Measurements from ENCODE around the gene STMN1. TPM values are rescaled to one million over a fixed set of nuclear protein-coding genes. Genes with fewer than 3 reads are reported as not detected.
A peak's percentile ranks its signal among the peaks of the same experiment; 100 is the strongest.

The STMN1 gene
- total RNA-seq, 1 donor from 2014 or later, result 856 TPM

DNA sequence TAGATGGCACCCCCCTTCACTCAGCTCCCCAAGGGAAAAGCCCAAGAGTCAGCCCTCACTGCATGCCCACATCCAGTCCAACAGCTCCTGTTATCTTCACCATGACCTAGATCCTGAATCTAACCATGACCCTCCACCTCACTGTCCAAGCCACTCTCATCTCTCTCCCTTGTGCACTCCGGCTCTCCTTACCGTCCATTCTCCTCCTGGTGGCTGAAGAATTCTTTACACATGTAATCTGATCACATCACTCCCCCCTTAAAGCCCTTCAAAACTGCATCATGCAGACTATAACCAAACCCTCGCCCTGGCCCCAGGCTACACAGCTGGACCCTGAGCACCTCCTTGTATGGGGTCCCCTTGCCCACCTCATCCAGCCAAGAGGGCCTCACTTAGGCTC is 16.7 kb downstream of the STMN1 start:
- H3K36me3 Mint-ChIP-seq (ENCODE audit: insufficient read depth), result peaks cover 12% of the 10 kb centered on the region
- TF ChIP-seq, protein P1, sequence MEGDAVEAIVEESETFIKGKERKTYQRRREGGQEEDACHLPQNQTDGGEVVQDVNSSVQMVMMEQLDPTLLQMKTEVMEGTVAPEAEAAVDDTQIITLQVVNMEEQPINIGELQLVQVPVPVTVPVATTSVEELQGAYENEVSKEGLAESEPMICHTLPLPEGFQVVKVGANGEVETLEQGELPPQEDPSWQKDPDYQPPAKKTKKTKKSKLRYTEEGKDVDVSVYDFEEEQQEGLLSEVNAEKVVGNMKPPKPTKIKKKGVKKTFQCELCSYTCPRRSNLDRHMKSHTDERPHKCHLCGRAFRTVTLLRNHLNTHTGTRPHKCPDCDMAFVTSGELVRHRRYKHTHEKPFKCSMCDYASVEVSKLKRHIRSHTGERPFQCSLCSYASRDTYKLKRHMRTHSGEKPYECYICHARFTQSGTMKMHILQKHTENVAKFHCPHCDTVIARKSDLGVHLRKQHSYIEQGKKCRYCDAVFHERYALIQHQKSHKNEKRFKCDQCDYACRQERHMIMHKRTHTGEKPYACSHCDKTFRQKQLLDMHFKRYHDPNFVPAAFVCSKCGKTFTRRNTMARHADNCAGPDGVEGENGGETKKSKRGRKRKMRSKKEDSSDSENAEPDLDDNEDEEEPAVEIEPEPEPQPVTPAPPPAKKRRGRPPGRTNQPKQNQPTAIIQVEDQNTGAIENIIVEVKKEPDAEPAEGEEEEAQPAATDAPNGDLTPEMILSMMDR (IDR thresholded peaks at IDR 0.05; ENCODE audit: unreplicated experiment), result peak; percentile 11
- H3K9me3 Mint-ChIP-seq (ENCODE audit: low read depth), result no peaks in the 10 kb centered on the region
- H3K4me3 Mint-ChIP-seq (ENCODE audit: low read depth), result no peak overlapping the region
- no peaks in the 10 kb centered on the region for H3K27me3 Mint-ChIP-seq
- peaks cover 42% of the 10 kb centered on the region for H3K4me1 Mint-ChIP-seq (ENCODE audit: low read depth)
- H3K27ac Mint-ChIP-seq, result peak overlapping the region; percentile 97
- DNase-seq (ENCODE audit: low spot score, unreplicated experiment), result no peak

DNA sequence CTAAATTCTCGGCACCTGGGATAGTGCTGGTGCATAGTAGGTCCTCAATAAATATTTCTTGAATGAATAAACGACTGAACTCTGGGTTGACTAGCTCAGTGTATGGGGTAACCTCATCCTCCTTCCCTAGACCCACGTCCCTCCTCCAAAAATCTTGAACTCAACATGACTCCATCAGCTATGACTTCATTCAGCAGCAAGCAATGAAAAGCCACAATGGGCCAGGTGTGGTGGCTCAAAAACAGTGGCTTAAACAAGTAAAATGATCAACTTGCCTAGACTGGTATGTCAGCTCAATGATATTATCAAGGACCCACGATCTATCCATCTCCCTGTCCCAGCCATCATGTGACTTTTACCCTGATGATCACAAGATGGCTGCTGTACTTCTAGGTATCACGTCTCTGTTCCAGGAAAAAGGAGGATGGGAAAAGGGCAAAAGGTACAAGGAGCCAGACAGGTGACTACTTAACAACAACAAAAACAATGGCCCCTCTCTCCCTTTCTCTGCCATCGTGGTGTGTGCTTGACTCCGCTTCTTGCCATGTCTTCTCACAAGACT is 17.7 kb downstream of the STMN1 start:
- peak overlapping the region; percentile 76 for H3K27ac Mint-ChIP-seq

DNA sequence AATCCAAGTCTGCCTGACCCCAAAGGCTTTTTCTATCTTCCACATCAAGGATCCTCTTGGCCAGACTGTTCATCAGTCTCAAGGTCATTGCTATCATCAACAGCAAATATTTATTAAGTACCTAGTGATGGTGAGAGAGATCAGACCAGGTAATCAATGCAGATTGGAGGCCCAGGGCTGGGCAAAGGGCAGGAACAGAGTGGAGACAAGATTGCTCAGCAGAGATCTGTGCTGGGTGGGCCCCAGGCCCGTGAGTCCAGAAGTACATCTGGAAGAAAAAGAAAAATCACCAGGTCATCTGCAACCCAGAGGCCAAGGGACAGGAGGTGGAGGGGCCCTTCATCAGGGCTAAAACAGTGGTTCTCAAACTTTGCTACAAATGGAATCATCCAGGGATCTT is 20.6 kb downstream of the STMN1 start:
- Mint-ChIP-seq H3K27ac (no peak overlapping the region), H3K4me1 (ENCODE audit: low read depth) (peaks cover 31% of the 10 kb centered on the region), H3K27me3 (no peaks in the 10 kb centered on the region), H3K9me3 (ENCODE audit: low read depth) (no peaks in the 10 kb centered on the region), H3K4me3 (ENCODE audit: low read depth) (no peak overlapping the region), H3K36me3 (ENCODE audit: insufficient read depth) (peaks cover 12% of the 10 kb centered on the region)
- DNase-seq (ENCODE audit: low spot score, unreplicated experiment), result no peak
- TF ChIP-seq, protein P1 (IDR thresholded peaks at IDR 0.05; ENCODE audit: unreplicated experiment), result no peak

More for the DNA sequence above, 17.7 kb downstream of the STMN1 start:
- Mint-ChIP-seq H3K4me3 (ENCODE audit: low read depth) (no peak overlapping the region), H3K9me3 (ENCODE audit: low read depth) (no peaks in the 10 kb centered on the region), H3K27me3 (no peaks in the 10 kb centered on the region), H3K36me3 (ENCODE audit: insufficient read depth) (peaks cover 12% of the 10 kb centered on the region), H3K4me1 (ENCODE audit: low read depth) (peaks cover 42% of the 10 kb centered on the region)
- TF ChIP-seq, protein P1 (IDR thresholded peaks at IDR 0.05; ENCODE audit: unreplicated experiment), result no peak
- DNase-seq (ENCODE audit: low spot score, unreplicated experiment), result no peak

DNA sequence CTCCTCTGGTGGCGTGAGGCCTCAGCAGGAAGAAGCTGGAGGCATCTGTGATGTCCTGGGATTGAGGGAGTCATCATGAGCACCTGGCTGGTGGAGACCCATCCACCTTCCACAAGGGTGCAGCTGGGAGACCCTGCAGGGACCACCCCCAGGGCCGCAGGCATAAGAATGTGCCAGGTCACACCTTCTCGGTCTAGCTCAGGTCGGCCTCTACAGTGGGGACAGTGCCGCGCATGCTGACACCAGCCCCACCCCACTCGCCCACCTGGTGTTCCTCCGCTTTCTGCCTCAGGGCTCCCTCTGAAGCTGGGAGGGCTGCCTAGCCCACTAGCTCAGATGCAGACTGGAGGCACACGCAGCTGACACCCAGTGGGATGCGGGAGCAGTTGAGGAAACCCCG is 25.0 kb downstream of the STMN1 start:
- TF ChIP-seq, protein P1 (IDR thresholded peaks at IDR 0.05; ENCODE audit: unreplicated experiment), result no peak
- Mint-ChIP-seq H3K4me1 (ENCODE audit: low read depth) (peaks cover 31% of the 10 kb centered on the region), H3K4me3 (ENCODE audit: low read depth) (no peak overlapping the region), H3K27me3 (no peaks in the 10 kb centered on the region), H3K9me3 (ENCODE audit: low read depth) (no peaks in the 10 kb centered on the region), H3K36me3 (ENCODE audit: insufficient read depth) (peaks cover 2% of the 10 kb centered on the region), H3K27ac (no peak overlapping the region)
- no peak for DNase-seq (ENCODE audit: low spot score, unreplicated experiment)

DNA sequence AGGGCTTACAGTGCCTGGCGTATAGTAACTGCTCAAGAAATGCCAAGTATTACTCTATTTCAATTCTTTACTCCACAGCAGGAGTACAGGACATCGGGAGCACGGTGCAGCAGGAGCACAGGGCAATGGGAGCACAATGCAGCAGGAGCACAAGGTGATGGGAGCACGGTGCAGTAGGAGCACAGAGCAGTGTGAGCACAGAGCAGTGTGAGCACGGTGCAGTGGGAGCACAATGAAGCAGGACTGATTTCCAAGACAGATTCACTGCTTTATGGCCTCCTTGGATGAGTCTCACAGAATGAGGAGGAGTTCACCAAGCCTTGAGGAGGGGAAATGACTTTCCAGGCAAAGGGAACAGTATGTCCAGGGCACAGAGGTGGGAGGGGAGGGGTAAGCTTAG is 25.7 kb downstream of the STMN1 start:
- no peaks in the 10 kb centered on the region for H3K27me3 Mint-ChIP-seq

More for the DNA sequence above, 25.7 kb downstream of the STMN1 start:
- H3K36me3 Mint-ChIP-seq (ENCODE audit: insufficient read depth), result no peaks in the 10 kb centered on the region
- H3K4me1 Mint-ChIP-seq (ENCODE audit: low read depth), result peaks cover 27% of the 10 kb centered on the region
- H3K27ac Mint-ChIP-seq, result no peak overlapping the region
- TF ChIP-seq, protein P1 (IDR thresholded peaks at IDR 0.05; ENCODE audit: unreplicated experiment), result no peak
- no peak overlapping the region for H3K4me3 Mint-ChIP-seq (ENCODE audit: low read depth)
- DNase-seq (ENCODE audit: low spot score, unreplicated experiment), result no peak
- no peaks in the 10 kb centered on the region for H3K9me3 Mint-ChIP-seq (ENCODE audit: low read depth)
